GM18508 (cell line): ENCODE measurements around the gene ZDHHC19.
"Not testable (repeated sequence)": the region's sequence is repeated elsewhere in the genome, so short reads cannot be mapped to it uniquely, and the experiment has no call there.

ENCODE experiments used
- ATAC-seq: cut with Tn5 transposase; IDR thresholded peaks from one replicate; pipeline ENCODE4 v1.9.1; 2021; ENCODE audit warnings: moderate number of reproducible peaks; ENCODE audit not compliant: insufficient read depth, unreplicated experiment

The ZDHHC19 gene

DNA sequence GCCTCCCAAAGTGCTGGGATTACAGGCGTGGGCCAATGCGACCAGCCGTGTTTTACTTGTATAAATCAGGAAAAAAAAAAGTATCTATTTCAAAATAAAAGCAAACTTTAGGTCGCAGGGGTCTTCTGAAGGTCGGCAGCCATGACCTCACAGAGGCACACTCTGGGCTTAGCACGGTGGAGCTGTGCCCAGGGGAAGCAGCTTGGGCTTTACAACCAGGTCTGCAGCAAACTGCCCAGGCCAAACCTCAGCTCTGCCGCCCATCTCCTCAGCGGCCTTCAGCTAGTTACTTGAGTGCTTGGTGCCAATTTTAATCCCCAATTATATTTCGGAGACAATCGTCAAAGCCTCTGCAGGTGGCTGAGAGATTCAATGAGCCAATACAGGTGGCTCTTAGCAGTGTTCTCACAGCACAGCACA is 30.1 kb downstream of the ZDHHC19 start:
- no peak for ATAC-seq

DNA sequence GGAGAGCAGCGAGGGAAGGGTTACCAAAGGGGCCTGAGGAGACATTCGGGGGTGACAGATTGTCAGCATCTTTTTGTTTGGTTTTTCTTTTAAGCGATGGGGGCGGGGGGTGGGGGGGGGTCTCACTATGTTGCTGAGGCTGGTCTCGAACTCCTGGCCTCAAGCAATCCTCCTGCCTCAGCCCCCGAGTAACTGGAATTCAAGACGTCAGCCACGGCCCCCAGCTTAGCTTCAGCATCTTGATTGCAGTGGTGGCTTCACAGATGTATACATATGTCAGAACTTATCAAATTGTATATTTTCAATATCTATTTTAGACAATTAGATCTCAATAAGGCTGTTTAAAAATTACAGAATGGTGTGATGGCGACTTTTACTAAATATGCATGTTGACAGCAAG is 30.9 kb downstream of the ZDHHC19 start:
- ATAC-seq = no peak

DNA sequence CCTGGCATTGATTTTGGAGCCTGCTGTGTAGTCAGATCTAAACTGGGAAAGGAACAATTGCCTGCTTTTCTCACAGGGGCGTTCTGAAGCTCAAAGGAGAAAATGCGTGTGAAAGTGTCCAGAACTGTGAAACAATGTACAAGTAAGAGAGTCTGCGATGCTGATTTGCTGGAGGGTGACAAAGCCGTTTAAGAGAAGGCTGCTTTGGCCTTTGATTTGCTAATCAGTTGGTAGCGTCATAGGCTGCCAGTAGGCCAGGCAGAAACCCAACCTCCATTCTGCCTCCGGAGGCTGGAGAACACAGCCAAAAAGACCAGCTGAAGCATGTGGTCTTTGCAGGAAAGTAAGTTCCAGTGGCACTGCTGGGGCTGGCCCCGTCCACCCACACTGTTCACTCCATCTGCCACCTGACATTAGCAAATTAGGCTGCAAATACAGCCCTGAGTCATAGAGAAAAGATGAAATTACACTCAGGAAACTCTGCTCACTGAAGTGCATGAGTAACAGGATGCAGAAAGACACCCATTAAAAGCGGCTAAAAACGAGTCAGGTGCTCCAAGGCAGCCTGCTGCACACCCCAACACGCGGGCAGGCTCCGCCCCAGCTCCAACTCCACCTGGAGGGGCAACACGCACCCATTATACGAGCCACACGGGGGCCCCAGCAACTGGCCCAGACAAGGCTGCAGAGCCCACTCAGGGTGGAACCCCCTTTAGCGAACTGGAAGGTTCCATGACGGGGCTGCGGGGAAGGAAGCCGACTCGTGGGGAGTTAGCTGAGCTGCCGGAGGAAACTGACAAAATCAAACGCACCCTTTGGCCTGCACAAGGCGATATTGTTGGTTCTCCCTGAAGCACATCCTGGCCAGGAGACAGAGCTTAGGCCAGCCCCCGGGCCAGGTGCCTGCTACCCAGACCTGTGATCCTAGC is 31.6 kb downstream of the ZDHHC19 start:
- ATAC-seq = peak; percentile 62

DNA sequence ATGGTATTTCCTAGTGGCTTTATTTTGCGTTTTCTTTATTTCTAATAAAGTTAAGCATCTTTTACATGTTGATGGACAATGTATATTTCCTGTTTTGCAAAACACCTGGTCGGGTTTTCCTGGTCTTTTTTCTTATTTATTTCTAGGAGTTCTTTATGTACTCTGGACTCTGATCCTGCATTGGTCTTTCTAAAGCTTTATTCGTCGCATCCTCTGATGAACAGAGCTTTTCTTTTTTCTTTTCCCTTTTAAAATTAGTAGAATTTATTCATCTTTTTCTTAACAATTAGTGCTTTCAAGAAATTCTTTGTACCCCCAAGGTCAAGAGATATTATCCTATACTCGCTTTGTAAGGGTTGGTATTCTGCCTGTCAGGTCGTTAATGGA is 32.2 kb downstream of the ZDHHC19 start:
- no peak for ATAC-seq

DNA sequence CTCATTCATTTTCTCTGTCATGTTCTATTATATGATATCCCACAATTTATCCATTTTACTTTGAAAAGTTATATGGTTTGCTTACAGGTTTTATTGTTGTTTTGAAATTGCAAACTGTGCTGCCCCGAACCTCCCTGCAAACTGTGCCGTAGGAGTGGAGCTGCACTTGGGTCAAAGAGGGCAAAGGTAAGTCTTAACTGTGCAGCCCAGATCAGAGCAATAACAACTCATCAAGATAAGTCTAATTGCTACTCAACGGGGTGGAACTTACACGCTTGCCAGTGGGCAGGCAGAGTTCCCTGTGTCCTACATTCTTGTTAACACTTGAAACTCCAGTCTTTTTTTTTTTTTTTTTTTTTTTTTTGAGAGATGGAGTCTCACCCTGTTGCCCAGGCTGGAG is 33.2 kb downstream of the ZDHHC19 start:
- ATAC-seq = no peak

DNA sequence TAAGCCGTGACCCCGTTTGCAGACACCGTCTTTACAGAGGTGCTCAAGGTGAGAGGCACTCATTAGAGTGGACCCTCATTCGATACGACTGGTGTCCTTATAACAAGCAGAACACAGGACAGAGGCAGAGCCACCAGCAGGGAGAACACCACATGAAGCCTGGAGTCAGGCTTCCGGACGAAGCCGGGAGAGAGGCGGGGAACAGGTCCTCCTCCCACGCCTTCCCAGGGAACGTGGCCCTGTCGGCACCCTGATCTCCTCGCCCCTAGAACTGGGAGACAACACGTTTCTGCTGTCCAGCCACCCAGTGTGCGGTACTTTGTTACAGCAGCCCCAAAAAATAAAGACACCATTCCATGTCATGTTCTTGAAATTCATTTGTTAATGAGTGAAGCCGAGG is 33.6 kb downstream of the ZDHHC19 start:
- ATAC-seq = no peak

DNA sequence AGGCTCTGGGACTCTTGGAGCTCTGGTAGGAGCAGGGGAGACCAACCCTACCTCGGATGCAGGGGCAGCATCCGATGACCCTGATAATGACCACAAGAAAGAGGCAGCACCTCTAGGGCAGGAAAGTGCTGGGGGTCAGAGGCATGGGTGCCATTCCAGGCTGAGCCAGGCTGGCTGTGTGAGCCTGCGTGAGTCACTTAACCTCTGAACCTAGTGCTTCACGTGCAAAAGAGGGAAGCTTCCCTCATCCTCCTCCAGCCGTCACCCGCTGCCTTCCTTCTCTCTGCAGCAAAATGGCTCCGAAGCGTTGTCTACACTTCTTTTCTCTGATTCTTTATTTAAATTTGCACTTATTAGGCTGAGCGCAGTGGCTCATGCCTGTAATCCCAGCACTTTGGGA is 35.5 kb downstream of the ZDHHC19 start:
- ATAC-seq = no peak

DNA sequence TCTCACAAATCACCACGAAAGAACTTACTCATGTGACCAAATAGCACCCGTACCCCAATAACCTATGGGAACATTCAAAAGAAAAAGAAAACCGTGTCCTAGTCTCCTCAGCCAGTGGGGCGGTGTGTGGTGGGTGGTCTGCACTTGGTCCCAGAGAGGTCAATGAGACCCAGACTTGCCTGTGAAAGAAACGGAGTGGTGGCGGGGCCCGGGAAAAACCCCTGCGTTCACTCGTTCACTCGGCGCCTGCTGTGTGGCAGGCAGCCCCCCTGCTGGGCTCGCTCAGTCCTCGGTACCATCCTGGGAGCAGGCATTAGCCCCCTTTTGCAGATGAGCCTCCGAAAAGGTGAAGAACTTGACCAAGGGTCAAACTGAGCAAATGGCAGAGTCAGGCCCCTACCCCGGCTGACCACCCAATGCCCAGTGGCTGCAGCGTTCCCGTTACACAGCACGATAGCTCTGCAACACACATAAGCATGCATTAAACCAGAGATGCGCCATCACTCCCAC is 36.0 kb downstream of the ZDHHC19 start:
- no peak for ATAC-seq

DNA sequence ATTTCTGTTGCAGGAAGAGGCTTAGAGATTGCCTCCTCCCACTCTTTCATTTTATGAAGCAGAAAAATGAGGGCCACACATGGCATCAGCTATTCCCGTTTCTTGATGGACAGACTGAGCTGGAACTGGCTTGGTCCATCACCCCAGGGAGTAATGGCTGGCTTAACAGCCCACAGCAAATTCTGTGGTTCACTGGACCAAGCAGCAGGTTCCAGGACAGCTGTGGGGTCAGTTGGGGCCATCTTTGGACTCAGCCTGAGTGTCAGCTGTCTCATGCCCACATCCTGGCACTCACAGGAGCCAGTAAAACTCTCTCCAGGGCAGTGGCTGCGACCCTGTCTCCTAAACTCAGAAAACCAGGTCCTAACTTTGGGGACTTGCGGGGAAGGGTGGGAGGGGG is 36.5 kb downstream of the ZDHHC19 start:
- ATAC-seq = no peak

DNA sequence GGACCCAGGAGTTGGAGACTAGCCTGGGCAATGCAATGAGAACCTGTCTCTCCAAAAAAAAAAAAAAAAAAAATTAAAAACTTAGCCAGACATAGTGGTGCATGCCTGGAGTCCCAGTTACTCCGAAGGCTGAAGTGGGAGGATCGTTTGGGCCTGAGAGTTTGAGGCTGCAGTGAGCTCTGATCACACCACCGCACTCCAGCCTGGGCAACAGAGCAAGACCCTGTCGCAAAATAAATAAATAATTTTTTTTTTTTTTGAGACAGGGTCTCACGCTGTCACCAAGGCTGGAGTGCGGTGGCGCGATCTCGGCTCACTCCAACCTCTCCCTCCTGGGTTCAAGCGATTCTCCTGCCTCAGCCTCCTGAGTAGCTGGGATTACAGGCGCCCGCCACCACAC is 40.9 kb downstream of the ZDHHC19 start:
- not testable (repeated sequence) for ATAC-seq

DNA sequence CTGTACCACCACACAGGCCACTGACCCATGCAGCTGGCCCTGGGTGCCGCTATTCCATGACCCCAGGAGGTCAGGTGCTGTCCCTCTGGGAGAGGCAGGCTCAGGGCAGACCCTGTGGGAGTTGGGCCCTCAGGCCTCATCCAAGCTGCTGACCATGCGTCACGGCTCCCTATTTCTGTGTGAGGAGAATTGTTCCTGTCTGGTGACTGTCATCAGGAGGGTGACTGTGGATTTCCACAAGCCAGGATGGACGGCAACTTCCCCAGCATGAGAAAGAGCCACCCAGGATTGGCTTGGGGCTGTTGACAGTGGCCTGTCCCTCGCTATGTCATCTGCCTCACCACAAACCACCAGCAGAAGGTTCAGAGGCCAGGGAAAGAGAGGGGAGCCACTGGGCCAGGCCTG is 41.4 kb downstream of the ZDHHC19 start:
- ATAC-seq = no peak

DNA sequence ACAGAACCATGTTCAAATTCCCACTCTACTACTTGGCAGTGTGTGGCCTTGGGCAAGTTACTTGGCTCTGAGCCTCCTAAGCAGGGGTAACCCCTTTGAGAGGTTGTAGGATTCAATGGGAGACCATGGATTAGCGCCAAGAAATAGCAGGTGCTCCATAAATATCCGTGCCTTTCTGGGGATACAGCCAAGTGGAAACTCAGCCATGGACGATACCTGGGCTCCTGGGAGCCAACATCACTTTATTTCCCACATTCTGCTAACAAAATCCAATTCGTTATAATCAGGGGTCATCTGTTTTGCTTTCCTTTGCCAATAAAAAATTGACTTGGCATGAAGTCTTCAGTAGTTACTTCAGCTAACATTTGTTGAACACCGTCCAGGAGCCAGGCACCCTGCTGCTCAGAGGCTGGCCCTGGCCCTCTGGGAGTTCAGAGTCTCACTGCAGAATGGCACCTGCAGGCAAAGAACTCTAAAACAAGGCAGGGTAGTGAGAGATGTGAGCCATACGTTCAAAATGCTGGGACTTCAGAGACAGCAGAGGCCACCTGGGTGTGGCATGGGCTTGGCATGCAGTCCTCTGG is 42.3 kb downstream of the ZDHHC19 start:
- no peak for ATAC-seq

DNA sequence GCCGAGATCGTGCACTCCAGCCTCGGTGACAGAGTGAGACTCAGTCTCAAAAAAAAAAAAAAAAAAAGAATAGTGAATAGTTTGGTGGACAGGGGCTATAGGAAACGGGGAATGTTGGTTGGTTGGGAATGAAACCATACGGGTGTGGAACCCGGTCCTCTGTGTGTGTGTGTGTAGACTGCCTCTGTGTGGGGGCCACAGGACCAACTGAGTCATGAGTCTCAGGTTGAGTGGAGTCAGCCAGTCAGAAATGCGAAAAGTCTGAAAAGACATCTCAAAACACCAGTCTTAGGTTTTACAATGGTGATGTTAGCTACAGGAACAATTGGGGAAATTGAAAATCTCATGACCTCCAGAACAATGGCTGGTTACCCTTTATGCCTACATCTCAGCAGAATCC is 44.5 kb downstream of the ZDHHC19 start:
- no peak for ATAC-seq

DNA sequence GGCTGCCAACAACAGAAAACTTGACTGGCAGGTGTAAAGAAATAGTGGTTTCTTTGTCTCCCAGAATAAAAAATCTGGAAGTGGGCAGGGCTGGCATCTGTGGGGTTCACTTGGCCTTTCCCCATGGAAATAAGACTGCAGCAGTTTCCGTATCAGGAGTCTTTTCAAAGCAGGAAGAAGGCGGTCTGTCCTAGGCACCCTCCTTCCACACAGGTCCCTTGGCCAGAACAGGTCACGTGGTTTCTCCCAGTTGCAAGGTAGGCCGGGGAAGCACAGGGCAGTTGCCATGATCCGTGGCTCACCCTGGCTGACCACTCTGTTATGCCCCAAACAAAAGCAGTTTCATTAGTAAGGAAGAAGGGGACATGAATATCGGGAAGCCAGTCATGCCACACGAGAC is 45.4 kb downstream of the ZDHHC19 start:
- ATAC-seq = no peak

DNA sequence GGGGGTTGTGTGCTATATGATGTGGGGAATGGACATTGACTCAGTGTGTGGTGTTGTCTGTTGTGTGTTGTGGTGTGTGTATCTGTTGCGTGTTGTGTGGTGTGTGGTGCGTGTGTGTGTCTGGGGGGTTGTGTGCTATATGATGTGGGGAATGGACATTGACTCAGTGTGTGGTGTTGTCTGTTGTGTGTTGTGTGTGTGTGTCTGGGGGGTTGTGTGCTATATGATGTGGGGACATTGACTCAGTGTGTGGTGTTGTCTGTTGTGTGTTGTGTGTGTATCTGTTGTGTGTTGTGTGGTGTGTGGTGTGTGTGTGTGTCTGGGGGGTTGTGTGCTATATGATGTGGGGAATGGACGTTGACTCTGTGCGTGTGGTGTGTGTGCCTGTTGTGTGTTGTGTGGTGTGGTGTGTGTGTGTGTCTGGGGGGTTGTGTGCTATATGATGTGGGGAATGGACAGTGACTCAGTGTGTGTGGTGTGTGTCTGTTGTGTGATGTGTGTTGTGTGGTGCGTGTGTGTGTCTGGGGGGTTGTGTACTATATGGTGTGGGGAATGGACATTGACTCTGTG is 46.1 kb downstream of the ZDHHC19 start:
- not testable (repeated sequence) for ATAC-seq

DNA sequence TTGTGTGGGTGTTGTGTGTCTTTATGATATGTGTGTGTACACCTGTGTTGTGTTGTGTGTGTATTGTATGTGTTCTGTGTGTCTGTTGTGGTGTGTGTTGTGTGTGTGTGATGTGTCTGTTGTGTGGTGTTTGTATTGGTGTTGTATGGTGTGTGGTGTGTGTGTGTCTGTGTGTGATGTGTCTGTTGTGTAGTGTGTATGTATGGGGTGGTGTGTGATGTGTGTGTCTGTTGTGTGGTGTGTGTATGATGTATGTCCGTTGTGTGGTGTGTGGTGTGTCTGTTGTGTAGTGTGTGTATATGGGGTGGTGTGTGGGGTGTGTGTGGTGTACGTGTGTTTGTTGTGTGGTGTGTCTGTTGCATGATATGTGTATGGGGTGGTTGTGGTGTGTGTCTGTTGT is 46.6 kb downstream of the ZDHHC19 start:
- no peak for ATAC-seq

DNA sequence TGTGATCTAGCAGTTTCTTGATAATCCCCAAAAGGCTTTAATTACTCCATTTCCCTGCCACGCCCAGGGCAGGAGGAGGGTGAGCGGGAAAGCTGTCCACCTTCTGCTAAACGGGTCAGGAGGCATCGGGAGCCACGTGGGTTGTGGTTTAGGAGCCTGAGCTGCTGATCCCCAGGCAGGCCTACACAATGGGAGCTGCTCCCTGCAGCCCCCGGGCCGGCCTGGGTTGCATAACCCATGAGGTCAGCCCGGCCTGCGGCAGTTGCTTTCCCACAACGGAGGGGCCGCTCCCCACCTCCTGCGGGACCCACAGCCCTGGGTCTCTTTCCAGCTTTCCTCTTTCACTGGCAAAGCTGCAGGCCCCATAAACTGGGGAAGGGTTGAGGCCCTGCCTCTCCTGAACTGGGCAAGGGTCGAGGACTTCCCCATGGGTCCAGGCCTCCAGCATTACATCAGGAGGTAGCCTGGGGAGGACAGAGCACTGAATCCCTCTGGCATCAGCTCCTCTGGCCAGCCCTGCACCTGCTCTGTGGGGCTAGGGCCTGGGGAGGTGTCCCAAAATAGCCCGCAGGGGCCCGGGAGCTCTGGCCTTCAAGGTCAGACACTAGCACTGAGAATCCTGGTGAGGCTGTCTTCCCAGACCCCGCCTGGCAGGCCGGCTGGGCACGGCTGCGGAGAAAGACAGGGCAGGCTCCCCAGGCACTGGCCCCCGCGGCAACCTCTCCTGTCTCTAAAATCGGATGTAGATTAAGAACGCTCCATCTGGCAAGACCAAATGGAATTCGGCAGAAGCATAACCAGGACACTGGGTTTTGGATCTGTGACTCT is 47.3 kb downstream of the ZDHHC19 start:
- no peak for ATAC-seq

DNA sequence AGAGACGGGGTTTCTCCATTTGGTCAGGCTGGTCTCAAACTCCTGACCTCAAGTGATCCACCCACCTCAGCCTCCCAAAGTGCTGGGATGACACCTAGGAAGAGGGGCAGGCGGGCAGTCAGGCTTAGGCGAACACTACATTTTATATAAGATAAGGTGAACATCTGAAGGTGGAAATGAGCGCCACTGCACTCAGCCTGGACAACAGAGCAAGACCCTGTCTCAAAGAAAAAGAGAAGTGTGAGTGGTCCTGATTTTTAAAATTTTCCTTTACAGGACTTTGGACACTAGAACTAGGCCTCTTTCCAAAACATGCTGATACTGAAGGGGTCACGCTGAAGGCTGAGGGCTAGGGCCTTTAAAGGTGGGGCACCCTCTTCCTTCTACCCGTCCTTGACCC is 48.0 kb downstream of the ZDHHC19 start:
- ATAC-seq = no peak

DNA sequence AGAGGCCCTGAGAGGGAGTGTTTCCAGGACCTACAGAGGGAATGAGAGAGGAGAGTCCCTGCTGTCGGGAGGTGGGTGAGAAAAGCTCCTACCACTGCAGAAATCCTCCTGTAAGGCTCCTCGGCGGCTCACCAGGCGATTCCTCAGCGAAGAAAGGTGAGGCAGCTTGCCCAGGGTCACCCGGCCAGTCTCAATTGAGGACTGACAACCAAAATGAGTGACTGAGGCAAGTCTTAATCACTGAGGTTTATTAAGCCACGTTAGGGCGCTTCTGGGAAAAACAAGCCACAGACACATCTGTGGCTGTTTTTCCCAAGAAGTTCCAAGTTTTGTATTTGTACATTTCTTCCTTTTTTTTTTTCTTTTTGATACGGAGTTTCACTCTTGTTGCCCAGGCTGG is 48.5 kb downstream of the ZDHHC19 start:
- no peak for ATAC-seq

DNA sequence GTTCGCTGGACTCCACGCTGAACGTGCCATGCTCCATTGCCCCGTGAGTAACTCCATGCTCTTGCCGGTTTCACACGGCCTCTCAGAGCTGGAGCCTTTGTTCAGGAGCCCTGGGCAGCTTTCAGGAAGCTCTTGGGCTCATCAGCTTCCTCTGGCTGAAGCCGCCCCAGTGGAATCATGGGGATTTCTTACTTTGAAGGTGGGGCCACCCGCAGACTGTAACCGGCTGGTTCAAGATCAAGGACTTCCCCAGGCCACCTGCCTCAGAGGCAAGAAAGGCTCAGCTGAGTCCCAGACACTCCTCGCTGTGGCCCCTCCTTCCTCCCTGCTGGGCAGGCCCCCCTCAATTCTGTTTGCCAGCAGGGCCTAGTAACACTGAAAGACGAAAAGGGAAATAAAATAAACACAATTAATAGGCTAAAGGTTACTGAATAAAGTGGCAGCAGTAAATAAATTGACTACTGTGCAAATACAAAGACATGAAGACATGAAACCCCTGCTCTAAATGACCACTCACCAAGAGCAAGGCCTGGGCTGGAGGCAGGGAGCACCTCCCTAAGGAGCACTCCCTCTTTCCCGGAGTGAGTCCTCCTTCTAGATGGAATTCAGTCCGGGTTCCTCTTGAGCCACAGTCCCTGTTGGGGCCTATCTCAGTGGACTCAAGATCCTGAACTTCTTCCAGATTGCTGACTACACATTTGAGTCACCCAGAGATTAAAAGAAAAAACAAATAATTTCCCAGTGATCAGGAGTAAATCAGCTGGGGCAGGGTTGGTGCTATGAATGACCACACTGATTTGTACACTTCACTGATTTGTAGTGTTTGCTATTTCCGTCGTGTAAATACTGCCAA is 51.0 kb downstream of the ZDHHC19 start:
- ATAC-seq = peak; percentile 68
